Esophagus muscularis mucosa (tissue), 4 donors: ENCODE data around the gene TAP1. TPM values are rescaled to one million over a fixed set of nuclear protein-coding genes. Genes with fewer than 3 reads are reported as not detected.
A peak's percentile ranks its signal among the peaks of the same experiment; 100 is the strongest.

Experiments used
- DNase-seq: peaks from one replicate; pipeline ENCODE4 v3.0.0-alpha.2; 2017; ENCODE audit errors: extremely low spot score
- H3K27ac ChIP-seq, 4 donors: fragments of 200-600 bp; sonication (generic); replicated peaks in 1 of 4; 1 replicate in 3 of 4; 2 replicates in 1 of 4; pipeline ENCODE4 v1.5.1; 2016 to 2019; ENCODE audit warnings: mild to moderate bottlenecking in 1 of 4
- H3K27me3 ChIP-seq, 4 donors: fragments of 200-600 bp; sonication (generic); one replicate each; pipeline versions ENCODE4 v1.5.1 to v1.6.0; 2016 to 2019
- H3K36me3 ChIP-seq, 4 donors: fragments of 200-600 bp; sonication (generic); one replicate each; pipeline ENCODE4 v1.5.1; 2016 to 2019
- H3K4me1 ChIP-seq, 4 donors: fragments of 200-600 bp; sonication (generic); one replicate each; pipeline ENCODE4 v1.5.1; 2016 to 2019
- H3K4me3 ChIP-seq, 4 donors: fragments of 200-600 bp; sonication (generic); 1 replicate in 2 of 4; 2 replicates in 2 of 4; pipeline ENCODE4 v1.5.1; 2016 to 2019; ENCODE audit warnings: mild to moderate bottlenecking in 4 of 4, moderate library complexity in 1 of 4
- H3K9me3 ChIP-seq, 4 donors: fragments of 200-600 bp; sonication (generic); 1 replicate in 3 of 4; 2 replicates in 1 of 4; pipeline ENCODE4 v1.5.1; 2016 to 2019
- CTCF ChIP-seq, 3 experiments: fragments of 200-600 bp in 2 of 3; fragments of 450-650 bp in 1 of 3; sonication (generic) in 2 of 3; IDR thresholded peaks; one replicate each; pipeline ENCODE4 v1.5.1; 2017 to 2019; ENCODE audit warnings: antibody characterized with exemption in 3 of 3, mild to moderate bottlenecking in 2 of 3, moderate library complexity in 1 of 3
- EP300 ChIP-seq: sonication (generic); formaldehyde crosslinking; IDR thresholded peaks from one replicate; pipeline ENCODE4 v1.6.1; 2017; ENCODE audit warnings: antibody characterized with exemption
- POLR2A ChIP-seq: fragments of 450-650 bp; IDR thresholded peaks from one replicate; pipeline ENCODE4 v1.6.1; 2017; ENCODE audit warnings: antibody characterized with exemption, moderate library complexity, mild to moderate bottlenecking, low read depth
- POLR2AphosphoS5 ChIP-seq, 2 donors: sonication (generic); formaldehyde crosslinking; IDR thresholded peaks; one replicate each; pipeline ENCODE4 v1.6.1; 2017; ENCODE audit warnings: antibody characterized with exemption in 2 of 2
- WGBS: methylation state at CpG from one replicate; pipeline ENCODE4 v1.1.5; 2018; 5-methylcytosine and 5-hydroxymethylcytosine counted together
- intact Hi-C: fragments of 100-400 bp; cut with DNase I; formaldehyde crosslinking; loops from one replicate; pipeline ENCODE4 v1.15.1; 2023
- total RNA-seq, 4 donors: library from RNA; depleted of rRNA; stranded (reverse); fragments of >200 nt; gene quantifications; one replicate each; pipeline versions ENCODE4 v1.1.0 to v1.2.1, GENCODE V29; 2016

The TAP1 gene
- total RNA-seq, 4 donors from 2014 or later = 28.7 to 45.7 (median 34.8) TPM

DNA sequence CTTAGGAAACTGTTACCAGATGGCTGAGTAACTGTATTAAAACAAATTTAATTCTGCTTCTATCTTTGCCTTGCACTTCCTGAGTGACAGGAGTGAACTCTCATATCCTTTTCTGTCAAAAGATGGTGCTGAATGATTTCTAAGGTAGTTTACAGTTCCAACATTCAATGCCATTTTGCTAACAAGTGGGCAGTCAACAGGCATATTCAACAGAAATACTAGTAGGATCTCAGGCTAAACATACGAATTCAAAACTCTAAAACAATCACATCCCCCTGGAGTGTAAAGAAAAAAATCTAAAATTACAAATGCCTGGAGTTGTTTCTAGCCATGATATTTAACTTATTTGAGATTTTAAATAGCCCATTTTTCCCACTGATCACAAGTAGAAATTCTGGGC, 7.2 kb upstream of the TAP1 start:
- TF ChIP-seq POLR2A = no peak
- TF ChIP-seq POLR2AphosphoS5 (IDR thresholded peaks at IDR 0.05) = no peak
- no peak for TF ChIP-seq EP300
- no peak for TF ChIP-seq CTCF (IDR thresholded peaks at IDR 0.05)
- H3K9me3 ChIP-seq = no peaks in the 10 kb centered on the region
- no peak for DNase-seq
- peaks cover 0 to 3% (median under 1%) of the 10 kb centered on the region in 4 donors for H3K4me1 ChIP-seq
- intact Hi-C loops = no loop called here
- peaks cover 0 to 33% (median 15%) of the 10 kb centered on the region in 4 donors for H3K36me3 ChIP-seq
- 81% methylated on average over 1 of the region's 1 CpG for WGBS
- no peak overlapping the region for H3K4me3 ChIP-seq
- H3K27ac ChIP-seq = no peak overlapping the region
- no peaks in the 10 kb centered on the region for H3K27me3 ChIP-seq

DNA sequence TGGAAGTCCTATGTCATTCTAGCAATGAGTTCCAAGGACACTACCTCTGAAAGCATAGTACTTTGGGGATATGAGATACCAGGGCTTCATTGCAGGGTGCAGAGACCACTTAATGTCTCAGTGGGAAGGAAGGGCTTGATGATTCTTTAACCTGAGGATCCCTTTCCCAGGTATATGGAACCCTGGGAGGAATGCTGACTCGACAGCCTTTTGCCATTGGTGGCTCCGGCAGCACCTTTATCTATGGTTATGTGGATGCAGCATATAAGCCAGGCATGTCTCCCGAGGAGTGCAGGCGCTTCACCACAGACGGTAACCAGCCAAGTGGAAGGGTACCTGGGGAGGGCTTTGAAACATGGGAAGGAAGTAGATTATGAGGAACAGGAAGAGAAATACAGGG, 4.7 kb upstream of the TAP1 start:
- Histone ChIP-seq H3K36me3 (peaks cover 0 to 33% (median 15%) of the 10 kb centered on the region in 4 donors), H3K4me1 (peaks cover 8 to 14% (median 12%) of the 10 kb centered on the region in 4 donors)

GRCh38 chr6:32857156-32857891, 3.8 kb upstream of the TAP1 start:
- intact Hi-C loops = no loop called here
- TF ChIP-seq EP300 (no peak), POLR2A (no peak), POLR2AphosphoS5 (IDR thresholded peaks at IDR 0.05) (no peak), CTCF (IDR thresholded peaks at IDR 0.05) (no peak)
- peaks cover 0 to 33% (median 15%) of the 10 kb centered on the region in 4 donors for H3K36me3 ChIP-seq

More for the DNA sequence above, 4.7 kb upstream of the TAP1 start:
- Histone ChIP-seq H3K27me3 (no peaks in the 10 kb centered on the region), H3K4me3 (no peak overlapping the region), H3K27ac (no peak overlapping the region), H3K9me3 (no peaks in the 10 kb centered on the region)
- TF ChIP-seq POLR2A (no peak), POLR2AphosphoS5 (IDR thresholded peaks at IDR 0.05) (no peak), CTCF (IDR thresholded peaks at IDR 0.05) (no peak), EP300 (no peak)
- WGBS = 89% methylated on average over 5 of the region's 5 CpGs
- peak; percentile 21 for DNase-seq
- intact Hi-C loops = no loop called here

GRCh38 chr6:32855467-32856174, 2.1 kb upstream of the TAP1 start:
- no peak for DNase-seq
- 80% methylated on average over 8 of the region's 8 CpGs for WGBS
- Histone ChIP-seq H3K27me3 (no peaks in the 10 kb centered on the region), H3K9me3 (no peaks in the 10 kb centered on the region), H3K27ac (peak overlapping the region; percentile 96 to 100 (median 98)), H3K36me3 (peaks cover 0 to 44% (median 26%) of the 10 kb centered on the region in 4 donors), H3K4me3 (no peak overlapping the region), H3K4me1 (peaks cover 13 to 35% (median 30%) of the 10 kb centered on the region in 4 donors)
- intact Hi-C loops = no loop called here
- TF ChIP-seq POLR2AphosphoS5 (IDR thresholded peaks at IDR 0.05) (no peak), CTCF (IDR thresholded peaks at IDR 0.05) (no peak), POLR2A (no peak), EP300 (no peak)

More at GRCh38 chr6:32857156-32857891, 3.8 kb upstream of the TAP1 start:
- no peaks in the 10 kb centered on the region for H3K27me3 ChIP-seq
- WGBS = 93% methylated on average over 14 of the region's 14 CpGs
- peaks cover 9 to 20% (median 18%) of the 10 kb centered on the region in 4 donors for H3K4me1 ChIP-seq
- no peak overlapping the region for H3K4me3 ChIP-seq
- H3K9me3 ChIP-seq = no peaks in the 10 kb centered on the region
- DNase-seq = peak; percentile 47
- no peak overlapping the region for H3K27ac ChIP-seq
